Epithelial cell of proximal tubule (primary cell): ENCODE results near the gene ADAMTSL3. TPM values are rescaled to one million over a fixed set of nuclear protein-coding genes. Genes with fewer than 3 reads are reported as not detected.

Experiments
- DNase-seq: peaks from one replicate; pipeline ENCODE4 v3.0.0-alpha.2; 2011; ENCODE audit warnings: low read depth
- H3K4me3 ChIP-seq: 2 replicates; pipeline ENCODE4 v1.5.1; 2011; ENCODE audit warnings: low read depth, mild to moderate bottlenecking, low read length
- CTCF ChIP-seq: conservative IDR thresholded peaks from 2 replicates; pipeline ENCODE4 v1.5.1; 2012; ENCODE audit warnings: low read depth, mild to moderate bottlenecking, low read length
- total RNA-seq: library from RNA; depleted of rRNA; stranded (reverse); fragments of >200 nt; gene quantifications from 2 replicates; pipeline ENCODE4 v1.2.3, GENCODE V29; 2015

Gene ADAMTSL3
- total RNA-seq, 1 donor from 2014 or later = 0.58 TPM

GRCh38 chr15:83880529-83880928 is 226.6 kb downstream of the ADAMTSL3 start:
- no peak for TF ChIP-seq CTCF
- no peak overlapping the region for H3K4me3 ChIP-seq
- no peak for DNase-seq

GRCh38 chr15:83881156-83881555 is 227.2 kb downstream of the ADAMTSL3 start:
- no peak for TF ChIP-seq CTCF
- H3K4me3 ChIP-seq = no peak overlapping the region

GRCh38 chr15:83886321-83886720 is 232.4 kb downstream of the ADAMTSL3 start:
- no peak for DNase-seq
- TF ChIP-seq CTCF = no peak
- H3K4me3 ChIP-seq = no peak overlapping the region

More at GRCh38 chr15:83881156-83881555, 227.2 kb downstream of the ADAMTSL3 start:
- DNase-seq = no peak

- H3K4me3 ChIP-seq = no peak overlapping the region
- TF ChIP-seq CTCF = no peak
- DNase-seq = no peak
Observed at GRCh38 chr15:83887404-83887803, 233.5 kb downstream of the ADAMTSL3 start.

DNA sequence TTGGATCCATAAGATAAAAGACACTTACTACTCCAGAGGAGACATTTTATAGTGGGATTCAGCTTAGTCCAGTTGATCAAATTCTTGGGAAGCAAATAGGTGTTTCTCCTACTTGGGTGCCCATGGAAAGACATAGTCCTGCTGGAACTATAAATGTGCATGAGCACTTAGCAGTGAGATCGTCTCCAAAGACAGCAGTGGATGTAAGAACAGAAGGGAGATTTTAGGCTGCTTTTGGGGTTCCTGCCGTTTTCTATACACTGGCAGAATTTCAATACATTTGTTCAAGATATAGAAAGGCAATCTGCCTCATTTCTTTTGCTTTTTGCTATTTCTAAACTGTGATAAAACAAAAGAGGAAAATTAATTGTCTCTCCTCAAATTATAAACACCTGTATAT is 234.0 kb downstream of the ADAMTSL3 start:
- DNase-seq = no peak
- no peak overlapping the region for H3K4me3 ChIP-seq
- no peak for TF ChIP-seq CTCF

DNA sequence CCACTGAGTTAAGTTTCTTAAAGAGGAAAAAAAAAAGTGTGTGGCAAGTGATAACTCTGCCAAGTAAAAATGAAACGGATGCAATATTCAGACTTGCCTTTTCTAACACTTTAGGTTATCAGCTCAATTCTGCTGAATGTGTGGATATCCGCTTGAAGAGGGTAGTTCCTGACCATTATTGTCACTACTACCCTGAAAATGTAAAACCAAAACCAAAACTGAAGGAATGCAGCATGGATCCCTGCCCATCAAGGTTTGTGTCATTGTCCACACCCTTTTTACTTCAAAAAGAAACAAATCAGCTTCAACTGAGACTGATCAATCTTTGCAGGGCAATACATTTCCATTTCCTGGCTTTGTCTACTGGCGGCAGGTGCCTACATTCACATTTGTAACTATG is 236.1 kb downstream of the ADAMTSL3 start:
- no peak for TF ChIP-seq CTCF
- DNase-seq = no peak
- H3K4me3 ChIP-seq = no peak overlapping the region

GRCh38 chr15:83890587-83890986 is 236.7 kb downstream of the ADAMTSL3 start:
- no peak overlapping the region for H3K4me3 ChIP-seq
- no peak for TF ChIP-seq CTCF
- DNase-seq = no peak
